B cell (primary cell): Measurements from ENCODE around the gene ADAMTSL1.

Source experiments
- CTCF ChIP-seq: fragments of 200-600 bp; IDR thresholded peaks from one replicate; pipeline ENCODE4 v1.8.0; 2022; ENCODE audit warnings: antibody characterized with exemption, mild to moderate bottlenecking
- EZH2 ChIP-seq: IDR thresholded peaks from 2 replicates; pipeline ENCODE4 v1.6.1; 2012; ENCODE audit warnings: borderline replicate concordance, low read depth, mild to moderate bottlenecking, moderate library complexity, low read length; ENCODE audit not compliant: insufficient read depth, poor library complexity, severe bottlenecking

- no peak for TF ChIP-seq CTCF
- no peak for TF ChIP-seq EZH2
Measured at GRCh38 chr9:18748251-18748701, 274.3 kb downstream of the ADAMTSL1 start.
